A549 (cell line): ENCODE results near the gene SREK1IP1. TPM values are rescaled to one million over a fixed set of nuclear protein-coding genes. Genes with fewer than 3 reads are reported as not detected.

ENCODE experiments used
- ATAC-seq, 2 experiments: fragments of 200-7000 bp in 1 of 2; fragments of >200 bp in 1 of 2; cut with Nextera tagmentation in 1 of 2; cut with Tn5 transposase in 1 of 2; 3 replicates each; pipeline versions ENCODE4 v1.8.0 to v1.9.1; 2018 to 2020; ENCODE audit warnings: mild to moderate bottlenecking in 1 of 2, moderate library complexity in 1 of 2
- CTCF ChIA-PET: fragments of 300-600 bp; sonication (Branson Sonifier 250); formaldehyde crosslinking; extraction: SDS; loops from one replicate; lab custom pipeline; 2021; ENCODE audit warnings: antibody characterized with exemption, inconsistent platforms; lab: Yijun Ruan, JAX
- POLR2A ChIA-PET: fragments of 350-600 bp; formaldehyde crosslinking; extraction: SDS; loops from one replicate; lab custom pipeline; 2021; ENCODE audit warnings: antibody characterized with exemption, inconsistent platforms; lab: Yijun Ruan, JAX
- DNase-seq, 2 experiments: peaks; one replicate each; pipeline versions ENCODE4 v3.0.0 to v3.0.0-alpha.2; 2011 to 2016; ENCODE audit warnings: low read depth in 1 of 2, low spot score in 1 of 2
- FAIRE-seq: peaks from 2 replicates; lab custom pipeline; 2011; peaks lifted over from hg19 to GRCh38; lab: Jason Lieb, UNC
- H3K27ac ChIP-seq, 2 experiments: fragments of >200 bp; sonication (Bioruptor Twin); formaldehyde crosslinking; 3 replicates each; pipeline ENCODE4 v1.5.1; 2016 to 2017
- H3K4me1 ChIP-seq: fragments of >200 bp; sonication (Bioruptor Twin); formaldehyde crosslinking; 3 replicates; pipeline ENCODE4 v1.6.1; 2016
- H3K4me2 ChIP-seq: fragments of >200 bp; sonication (Bioruptor Twin); formaldehyde crosslinking; 3 replicates; pipeline ENCODE4 v1.6.1; 2016
- H3K4me3 ChIP-seq: fragments of >200 bp; sonication (Bioruptor Twin); formaldehyde crosslinking; 3 replicates; pipeline ENCODE4 v1.5.1; 2016
- H3K9me3 ChIP-seq: fragments of >200 bp; sonication (Bioruptor Twin); formaldehyde crosslinking; 3 replicates; pipeline ENCODE4 v1.6.1; 2016
- ATOH8 ChIP-seq: fragments of 250-450 bp; sonication (Bioruptor Pico); IDR thresholded peaks from 2 replicates; pipeline ENCODE4 v1.5.0; 2020; ENCODE audit warnings: low read depth, mild to moderate bottlenecking, moderate library complexity
- BHLHE40 ChIP-seq: IDR thresholded peaks from 2 replicates; pipeline ENCODE4 v1.6.1; 2012; ENCODE audit warnings: low read depth, low read length, inconsistent platforms
- CEBPB ChIP-seq, 2 experiments: fragments of >200 bp in 1 of 2; sonication (Bioruptor Twin) in 1 of 2; formaldehyde crosslinking in 1 of 2; IDR thresholded peaks; 2 replicates each; pipeline ENCODE4 v1.6.1; 2012 to 2016
- CHD2 ChIP-seq: fragments of 150-350 bp; IDR thresholded peaks from 2 replicates; pipeline ENCODE4 v1.6.1; 2014; ENCODE audit warnings: low read length; ENCODE audit not compliant: partially characterized antibody
- CHD4 ChIP-seq: fragments of 200-600 bp; sonication (generic); IDR thresholded peaks from 2 replicates; pipeline ENCODE4 v1.6.1; 2016; ENCODE audit warnings: antibody characterized with exemption, mild to moderate bottlenecking, borderline replicate concordance
- E2F6 ChIP-seq: IDR thresholded peaks from 2 replicates; pipeline ENCODE4 v1.6.1; 2012; ENCODE audit warnings: low read depth, borderline replicate concordance
- EHF ChIP-seq: fragments of 250-450 bp; sonication (Bioruptor Pico); IDR thresholded peaks from 2 replicates; pipeline ENCODE4 v1.5.0; 2020; ENCODE audit warnings: mild to moderate bottlenecking
- ELK1 ChIP-seq: fragments of 150-350 bp; IDR thresholded peaks from 2 replicates; pipeline ENCODE4 v1.6.1; 2014; ENCODE audit warnings: low read depth, mild to moderate bottlenecking, low read length
- EP300 ChIP-seq, 2 experiments: fragments of >200 bp; sonication (Bioruptor Twin); formaldehyde crosslinking; IDR thresholded peaks; 2 replicates in 1 of 2; 3 replicates in 1 of 2; pipeline ENCODE4 v1.6.1; 2016 to 2017
- FOXS1 ChIP-seq: fragments of 250-450 bp; sonication (Bioruptor Pico); IDR thresholded peaks from 2 replicates; pipeline ENCODE4 v1.5.0; 2020; ENCODE audit warnings: mild to moderate bottlenecking, moderate library complexity
- HES2 ChIP-seq: fragments of >200 bp; sonication (Bioruptor Twin); formaldehyde crosslinking; IDR thresholded peaks from 2 replicates; pipeline ENCODE4 v1.6.1; 2016
- HMGXB4 ChIP-seq: fragments of 250-450 bp; sonication (Bioruptor Pico); IDR thresholded peaks from 2 replicates; pipeline ENCODE4 v1.5.0; 2021; ENCODE audit warnings: mild to moderate bottlenecking, moderate library complexity, borderline replicate concordance
- JUN ChIP-seq, 2 experiments: fragments of >200 bp; sonication (Bioruptor Twin); formaldehyde crosslinking; IDR thresholded peaks; 2 replicates in 1 of 2; 3 replicates in 1 of 2; pipeline ENCODE4 v1.6.1; 2016 to 2017
- MAX ChIP-seq: IDR thresholded peaks from 2 replicates; pipeline ENCODE4 v1.6.1; 2012
- MAZ ChIP-seq: fragments of 150-350 bp; IDR thresholded peaks from 2 replicates; pipeline ENCODE4 v1.6.1; 2014; ENCODE audit warnings: antibody characterized with exemption, low read depth, low read length, borderline replicate concordance
- NFE2L2 ChIP-seq: fragments of 150-350 bp; conservative IDR thresholded peaks from 2 replicates; pipeline ENCODE4 v1.6.1; 2014; ENCODE audit warnings: low read length
- NR3C1 ChIP-seq: fragments of >200 bp; sonication (Bioruptor Twin); formaldehyde crosslinking; IDR thresholded peaks from 3 replicates; pipeline ENCODE4 v1.6.1; 2017
- RCOR1 ChIP-seq: fragments of 150-350 bp; IDR thresholded peaks from 2 replicates; pipeline ENCODE4 v1.6.1; 2014; ENCODE audit warnings: antibody characterized with exemption, low read length, low read depth
- RNF2 ChIP-seq: fragments of 200-600 bp; sonication (generic); IDR thresholded peaks from 2 replicates; pipeline ENCODE4 v1.6.1; 2016; ENCODE audit warnings: low read depth, mild to moderate bottlenecking, antibody characterized with exemption, moderate library complexity, borderline replicate concordance
- SREBF2 ChIP-seq: fragments of 450-650 bp; IDR thresholded peaks from 2 replicates; pipeline ENCODE4 v1.6.1; 2014; ENCODE audit warnings: mild to moderate bottlenecking, moderate library complexity
- TFCP2L1 ChIP-seq: fragments of 250-450 bp; sonication (Bioruptor Pico); IDR thresholded peaks from 2 replicates; pipeline ENCODE4 v1.5.0; 2021; ENCODE audit warnings: mild to moderate bottlenecking
- TP53 ChIP-seq: fragments of 250-450 bp; sonication (Bioruptor Pico); IDR thresholded peaks from 2 replicates; pipeline ENCODE4 v1.5.0; 2021; ENCODE audit warnings: mild to moderate bottlenecking, moderate library complexity
- ZC3H11A ChIP-seq: fragments of 450-650 bp; IDR thresholded peaks from 2 replicates; pipeline ENCODE4 v1.6.1; 2014; ENCODE audit warnings: antibody characterized with exemption, mild to moderate bottlenecking
- ZFP36 ChIP-seq: fragments of 450-650 bp; IDR thresholded peaks from 2 replicates; pipeline ENCODE4 v1.6.1; 2014; ENCODE audit warnings: borderline replicate concordance; ENCODE audit not compliant: partially characterized antibody
- ZNF302 ChIP-seq: fragments of 250-450 bp; sonication (Bioruptor Pico); IDR thresholded peaks from 2 replicates; pipeline ENCODE4 v1.9.0; 2021; ENCODE audit warnings: inconsistent platforms, mild to moderate bottlenecking, moderate library complexity
- ZSCAN20 ChIP-seq: fragments of 250-450 bp; sonication (Bioruptor Pico); IDR thresholded peaks from 2 replicates; pipeline ENCODE4 v1.8.0; 2022; ENCODE audit warnings: mild to moderate bottlenecking, moderate library complexity
- whole genome bisulfite sequencing: methylation state at CpG from one replicate; pipeline ENCODE4 v1.1.6; 2017; ENCODE audit errors: missing lambda C conversion rate; 5-methylcytosine and 5-hydroxymethylcytosine counted together
- polyA plus RNA-seq, 4 experiments: library from polyadenylated mRNA; depleted of rRNA in 3 of 4; stranded (reverse); fragments of >200 nt; fragmentation: RNase III in 1 of 4; extraction: RNeasy Plus Mini Kit Qiagen cat#74134 plus additional on column Dnase treatment in 1 of 4; gene quantifications; 2 replicates in 3 of 4; 3 replicates in 1 of 4; pipeline ENCODE4 v1.2.3, GENCODE V29; 2011 to 2017

The SREK1IP1 gene
- polyA plus RNA-seq, 2 of the 4 experiments (the other 2 are of a cell fraction), result 4.7 to 7.5 TPM

- Histone ChIP-seq H3K4me1 (no peaks in the 10 kb centered on the region), H3K4me3 (no peak overlapping the region), H3K27ac (no peak overlapping the region), H3K4me2 (no peak overlapping the region), H3K9me3 (no peaks in the 10 kb centered on the region)
- ATAC-seq (no peak), FAIRE-seq (no peak), DNase-seq (no peak)
- POLR2A ChIA-PET, result no interaction called here
- TF ChIP-seq ZNF302 (CRISPR knock-in tag) (no peak), ELK1 (no peak), RNF2 (no peak), MAX (no peak), E2F6 (no peak), FOXS1 (CRISPR knock-in tag) (no peak), EHF (CRISPR knock-in tag) (no peak), MAZ (no peak), ATOH8 (CRISPR knock-in tag) (no peak), EP300 (IDR thresholded peaks at IDR 0.05) (no peak), ZFP36 (no peak), SREBF2 (no peak), CHD4 (no peak), TFCP2L1 (CRISPR knock-in tag) (no peak)
- 97% methylated on average over 1 of the region's 1 CpG for WGBS
- CTCF ChIA-PET, result interaction anchor here (1.2 to 1.6 kb wide), 2 partner anchors 12 to 134 kb away, joined by 3 to 5 read pairs; no protein-coding TSS in a partner anchor
Observed at GRCh38 chr5:64746446-64746845, 22.0 kb downstream of the SREK1IP1 start.

GRCh38 chr5:64744914-64745313 lies 23.6 kb downstream of the SREK1IP1 start:
- POLR2A ChIA-PET, result no interaction called here

More at GRCh38 chr5:64744914-64745313, 23.6 kb downstream of the SREK1IP1 start:
- H3K4me3 ChIP-seq, result no peak overlapping the region
- TF ChIP-seq CHD2, result no peak
- no peak for TF ChIP-seq E2F6
- no peak for TF ChIP-seq EP300 (IDR thresholded peaks at IDR 0.05)
- no peak for TF ChIP-seq NR3C1
- no peak for TF ChIP-seq FOXS1 (CRISPR knock-in tag)
- no peak for TF ChIP-seq BHLHE40
- TF ChIP-seq EHF (CRISPR knock-in tag), result no peak
- TF ChIP-seq ZC3H11A, result no peak
- TF ChIP-seq ZSCAN20 (CRISPR knock-in tag), result no peak
- no peak for TF ChIP-seq RCOR1
- no peak for TF ChIP-seq NFE2L2
- no peak for TF ChIP-seq HMGXB4 (CRISPR knock-in tag)
- TF ChIP-seq ATOH8 (CRISPR knock-in tag), result no peak
- no peak for TF ChIP-seq HES2
- no peak for TF ChIP-seq JUN (IDR thresholded peaks at IDR 0.05)
- no peak for TF ChIP-seq CEBPB (IDR thresholded peaks at IDR 0.05)
- no peak for TF ChIP-seq TP53
- TF ChIP-seq, all 56 proteins: peak for 0
- no peak for FAIRE-seq
- CTCF ChIA-PET, result no interaction called here
- no peak overlapping the region for H3K27ac ChIP-seq
- H3K9me3 ChIP-seq, result no peaks in the 10 kb centered on the region
- no peaks in the 10 kb centered on the region for H3K4me1 ChIP-seq
- no peak for DNase-seq
- WGBS, result 95% methylated on average over 1 of the region's 1 CpG
- no peak for ATAC-seq
- no peak overlapping the region for H3K4me2 ChIP-seq
